GM18508 (cell line): ENCODE data around the gene METRN.

Experiments
- ATAC-seq: cut with Tn5 transposase; IDR thresholded peaks from one replicate; pipeline ENCODE4 v1.9.1; 2021; ENCODE audit warnings: moderate number of reproducible peaks; ENCODE audit not compliant: insufficient read depth, unreplicated experiment

The METRN gene

DNA sequence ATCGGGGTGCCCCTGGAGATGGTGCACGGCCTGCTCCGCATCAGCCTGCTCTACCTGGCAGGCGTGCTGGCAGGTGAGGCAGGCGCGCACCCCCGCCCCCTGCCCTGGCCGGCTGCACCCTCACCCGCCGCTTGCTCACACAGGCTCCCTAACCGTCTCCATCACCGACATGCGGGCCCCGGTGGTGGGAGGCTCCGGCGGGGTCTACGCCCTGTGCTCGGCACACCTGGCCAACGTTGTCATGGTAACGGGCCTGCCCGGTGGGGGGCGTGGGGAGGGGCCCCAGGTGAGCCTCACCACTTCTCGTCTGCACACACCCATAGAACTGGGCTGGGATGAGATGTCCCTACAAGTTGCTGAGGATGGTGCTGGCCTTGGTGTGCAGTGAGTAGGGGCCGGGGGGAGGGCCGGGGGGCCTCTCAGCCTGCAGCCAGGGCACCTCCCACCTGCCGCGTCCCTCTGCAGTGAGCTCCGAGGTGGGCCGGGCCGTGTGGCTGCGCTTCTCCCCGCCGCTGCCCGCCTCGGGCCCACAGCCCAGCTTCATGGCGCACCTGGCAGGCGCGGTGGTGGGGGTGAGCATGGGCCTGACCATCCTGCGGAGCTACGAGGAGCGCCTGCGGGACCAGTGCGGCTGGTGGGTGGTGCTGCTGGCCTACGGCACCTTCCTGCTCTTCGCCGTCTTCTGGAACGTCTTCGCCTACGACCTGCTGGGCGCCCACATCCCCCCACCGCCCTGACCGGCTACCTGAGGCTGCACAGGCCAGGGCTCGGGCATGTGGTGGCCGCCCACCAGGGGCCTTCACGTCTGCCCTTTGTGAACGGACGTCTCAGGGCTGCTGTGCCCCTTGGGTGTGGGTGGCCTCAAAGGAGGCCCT is 37.4 kb upstream of the METRN start:
- no peak for ATAC-seq

DNA sequence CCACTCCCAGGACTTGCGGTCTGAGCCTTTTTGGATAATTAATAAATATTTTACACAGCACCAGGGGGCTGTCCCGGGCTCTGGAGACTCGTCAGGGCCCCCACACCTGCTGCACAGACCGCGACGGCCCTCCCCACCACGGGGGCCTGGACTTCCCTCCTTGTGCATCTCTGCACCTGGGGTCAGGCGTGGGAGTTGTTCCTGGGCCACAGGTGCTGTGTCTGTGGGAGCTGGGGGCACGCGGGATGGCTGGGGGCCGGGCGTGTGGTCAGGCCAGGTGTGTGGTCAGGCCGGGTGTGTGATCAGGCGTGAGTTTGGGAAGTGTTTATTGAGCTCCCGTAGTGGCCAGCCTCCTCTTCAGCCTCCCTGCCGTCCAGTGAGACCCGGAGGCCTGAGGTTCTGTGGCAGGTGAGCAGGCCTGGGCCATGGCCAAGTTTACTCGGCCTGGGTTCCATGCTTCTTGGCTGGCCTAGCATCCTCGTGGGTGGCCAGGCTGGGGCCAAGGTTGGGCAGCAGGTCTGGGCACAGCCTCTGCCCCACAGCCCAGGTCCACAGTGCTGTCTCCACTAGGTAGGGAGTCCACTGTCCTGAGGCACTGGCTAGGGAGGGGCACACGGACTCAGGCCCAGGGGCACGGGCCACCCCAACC is 36.6 kb upstream of the METRN start:
- ATAC-seq = no peak

DNA sequence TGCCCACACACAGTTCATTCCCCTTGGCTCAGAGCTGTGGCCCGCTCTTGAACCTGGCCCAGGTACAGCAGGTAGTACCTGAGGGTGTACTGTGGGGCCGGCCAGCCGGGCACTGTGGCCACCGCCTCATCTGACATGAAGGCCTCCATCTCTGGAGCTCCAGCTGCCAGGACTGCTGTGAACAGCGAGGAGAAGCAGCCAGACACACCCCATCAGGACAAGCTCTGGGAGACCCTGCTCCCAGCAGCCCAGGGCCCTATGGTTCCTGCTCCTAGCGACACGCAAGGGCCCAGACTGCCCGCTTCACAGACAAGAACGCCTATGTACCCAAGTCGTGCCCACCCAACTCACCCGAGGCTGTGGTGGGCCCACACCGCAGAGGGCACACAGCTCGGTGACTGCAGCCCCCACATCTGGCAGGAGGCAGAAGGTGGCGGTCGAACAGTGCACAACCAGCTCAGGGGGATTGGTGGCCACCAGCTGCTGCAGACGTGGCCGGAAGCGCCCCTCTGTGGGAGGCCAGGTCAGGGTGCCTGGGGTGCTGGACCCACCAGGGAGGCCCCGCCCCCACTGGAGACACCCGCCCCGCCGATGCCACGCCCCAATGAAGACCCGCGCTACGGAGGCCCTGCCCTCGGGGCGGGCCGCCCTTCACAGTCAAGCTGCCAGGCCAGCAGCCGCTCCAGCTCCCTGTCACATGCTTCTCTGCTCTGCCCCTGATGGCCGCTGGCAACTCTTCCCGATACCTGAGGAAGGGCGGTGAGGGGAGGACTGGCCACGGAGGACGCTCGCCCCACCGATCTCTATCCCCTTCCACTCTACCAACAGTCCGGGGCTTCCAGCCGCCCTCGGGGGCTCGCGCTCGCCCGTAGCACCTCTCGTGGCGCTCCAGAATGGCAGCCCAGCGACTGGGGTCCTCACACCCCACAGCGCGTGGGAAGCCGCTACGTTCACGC is 35.8 kb upstream of the METRN start:
- ATAC-seq = no peak

DNA sequence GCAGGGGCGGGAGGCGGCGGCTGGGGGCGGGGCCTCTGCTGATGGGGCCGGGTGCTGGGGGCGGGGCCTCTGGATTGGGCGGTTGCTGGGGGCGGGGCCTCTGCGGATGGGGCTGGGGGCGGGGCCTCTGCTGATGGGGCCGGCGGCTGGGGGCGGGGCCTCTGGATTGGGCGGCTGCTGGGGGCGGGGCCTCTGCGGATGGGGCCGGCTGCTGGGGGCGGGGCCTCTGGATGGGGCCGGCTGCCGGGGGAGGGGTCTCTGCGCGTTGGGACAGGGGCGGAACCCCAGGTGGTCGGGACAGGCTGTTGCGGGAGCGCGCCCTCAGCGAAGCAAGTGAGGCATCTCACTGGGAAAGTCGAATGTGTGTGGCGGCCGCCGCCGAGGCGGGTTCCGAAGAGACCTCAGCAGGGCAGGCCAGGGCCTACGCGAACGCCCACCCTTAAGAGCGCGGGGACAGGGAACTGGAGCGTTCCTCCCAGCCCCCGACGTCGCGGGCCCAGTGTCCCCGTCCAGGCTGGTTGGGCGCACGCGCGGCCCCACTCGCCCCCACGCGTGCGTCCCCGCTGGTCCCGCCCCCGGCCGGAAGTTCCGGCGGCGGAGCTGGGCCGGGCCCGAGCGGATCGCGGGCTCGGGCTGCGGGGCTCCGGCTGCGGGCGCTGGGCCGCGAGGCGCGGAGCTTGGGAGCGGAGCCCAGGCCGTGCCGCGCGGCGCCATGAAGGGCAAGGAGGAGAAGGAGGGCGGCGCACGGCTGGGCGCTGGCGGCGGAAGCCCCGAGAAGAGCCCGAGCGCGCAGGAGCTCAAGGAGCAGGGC is 34.9 kb upstream of the METRN start, which contains the start of gene STUB1:
Gene STUB1 (plus strand): TSS at position 597 of the 811 bp plus-strand sequence. CDS start 116 bp downstream, at position 713.
- no peak for ATAC-seq

DNA sequence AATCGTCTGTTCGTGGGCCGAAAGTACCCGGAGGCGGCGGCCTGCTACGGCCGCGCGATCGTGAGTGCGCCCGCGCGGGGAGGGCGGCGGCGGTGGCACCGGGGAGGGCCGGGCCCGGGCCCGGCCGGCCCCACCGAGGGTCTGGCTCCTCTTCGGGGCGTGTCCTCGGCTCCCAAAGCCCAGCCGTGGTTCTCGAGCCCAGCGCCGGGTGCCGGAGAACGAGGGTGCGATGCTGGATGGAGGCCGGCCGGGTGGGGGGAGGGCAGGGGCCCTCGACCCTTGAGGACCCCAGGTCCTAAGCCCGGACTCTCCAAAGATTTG is 34.3 kb upstream of the METRN start:
- no peak for ATAC-seq

DNA sequence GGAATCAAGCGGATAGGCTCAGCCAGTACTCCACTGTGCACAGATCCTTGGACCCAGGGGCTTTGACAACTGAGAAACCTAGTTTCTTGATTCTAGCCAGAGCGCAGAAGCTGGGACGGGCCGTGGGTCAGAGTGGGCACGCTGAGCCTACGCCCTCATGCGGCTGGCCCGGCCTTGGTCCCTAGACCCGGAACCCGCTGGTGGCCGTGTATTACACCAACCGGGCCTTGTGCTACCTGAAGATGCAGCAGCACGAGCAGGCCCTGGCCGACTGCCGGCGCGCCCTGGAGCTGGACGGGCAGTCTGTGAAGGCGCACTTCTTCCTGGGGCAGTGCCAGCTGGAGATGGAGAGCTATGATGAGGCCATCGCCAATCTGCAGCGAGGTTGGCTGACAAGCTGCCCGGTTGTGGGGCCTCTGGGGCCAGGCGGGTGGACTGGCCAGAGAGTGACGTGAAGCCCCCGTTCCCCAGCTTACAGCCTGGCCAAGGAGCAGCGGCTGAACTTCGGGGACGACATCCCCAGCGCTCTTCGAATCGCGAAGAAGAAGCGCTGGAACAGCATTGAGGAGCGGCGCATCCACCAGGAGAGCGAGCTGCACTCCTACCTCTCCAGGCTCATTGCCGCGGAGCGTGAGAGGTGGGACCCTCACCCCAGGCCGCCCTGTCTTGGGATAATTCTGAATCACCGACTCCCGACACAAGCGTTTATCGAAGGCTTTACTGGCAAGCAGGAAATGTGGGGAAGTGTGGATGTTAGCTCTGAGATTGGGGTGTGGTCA is 33.8 kb upstream of the METRN start:
- no peak for ATAC-seq

DNA sequence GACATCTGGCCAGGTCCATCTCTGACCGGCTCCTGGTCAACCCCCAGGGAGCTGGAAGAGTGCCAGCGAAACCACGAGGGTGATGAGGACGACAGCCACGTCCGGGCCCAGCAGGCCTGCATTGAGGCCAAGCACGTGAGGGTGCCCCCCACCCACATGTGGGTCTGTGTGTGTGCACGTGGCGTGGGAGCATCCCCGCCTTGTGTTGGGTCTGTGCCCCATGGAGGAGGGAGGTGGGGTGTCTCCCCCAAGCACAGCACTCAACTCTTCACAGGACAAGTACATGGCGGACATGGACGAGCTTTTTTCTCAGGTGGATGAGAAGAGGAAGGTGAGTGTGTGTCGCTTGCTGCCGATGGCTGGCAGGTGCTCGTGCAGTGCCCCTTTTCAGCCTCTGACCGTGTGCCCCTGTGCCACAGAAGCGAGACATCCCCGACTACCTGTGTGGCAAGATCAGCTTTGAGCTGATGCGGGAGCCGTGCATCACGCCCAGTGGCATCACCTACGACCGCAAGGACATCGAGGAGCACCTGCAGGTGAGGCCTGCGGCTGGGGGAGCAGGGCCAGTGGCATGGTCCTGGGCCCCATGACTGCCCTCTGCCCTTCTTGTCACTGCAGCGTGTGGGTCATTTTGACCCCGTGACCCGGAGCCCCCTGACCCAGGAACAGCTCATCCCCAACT is 33.0 kb upstream of the METRN start:
- no peak for ATAC-seq

DNA sequence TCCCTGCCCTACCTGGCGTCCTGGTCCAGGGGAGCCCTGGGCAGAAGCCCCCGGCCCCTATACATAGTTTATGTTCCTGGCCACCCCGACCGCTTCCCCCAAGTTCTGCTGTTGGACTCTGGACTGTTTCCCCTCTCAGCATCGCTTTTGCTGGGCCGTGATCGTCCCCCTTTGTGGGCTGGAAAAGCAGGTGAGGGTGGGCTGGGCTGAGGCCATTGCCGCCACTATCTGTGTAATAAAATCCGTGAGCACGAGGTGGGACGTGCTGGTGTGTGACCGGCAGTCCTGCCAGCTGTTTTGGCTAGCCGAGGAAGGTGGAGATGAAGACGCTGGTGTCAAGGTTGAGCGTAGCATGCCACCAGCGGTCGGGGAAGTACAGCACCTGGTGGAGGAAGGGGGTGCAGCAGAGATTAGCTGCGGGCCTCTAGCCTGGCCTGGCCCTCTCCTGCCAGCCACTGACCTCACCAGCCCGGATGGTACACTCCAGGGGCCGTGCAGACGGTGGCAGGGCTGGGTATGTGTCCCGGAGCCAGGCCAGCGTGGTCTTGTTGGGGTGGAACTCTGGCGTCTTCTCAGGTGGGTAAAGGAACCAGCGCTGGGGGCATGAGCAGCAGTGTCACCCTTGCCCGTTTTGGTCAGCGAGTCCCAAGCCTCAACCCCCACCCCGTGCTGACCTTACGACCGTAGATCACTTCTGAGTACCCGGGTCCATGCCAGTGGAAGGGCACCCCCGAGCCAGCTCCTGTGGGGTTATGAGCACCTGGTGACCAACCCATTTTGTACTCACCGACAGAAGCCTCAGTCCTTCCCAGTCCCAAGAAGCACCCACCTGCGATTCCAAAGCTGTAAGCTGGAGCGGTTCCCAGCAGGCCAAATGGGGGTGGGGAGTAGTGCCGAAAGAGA is 32.2 kb upstream of the METRN start:
- ATAC-seq = no peak

DNA sequence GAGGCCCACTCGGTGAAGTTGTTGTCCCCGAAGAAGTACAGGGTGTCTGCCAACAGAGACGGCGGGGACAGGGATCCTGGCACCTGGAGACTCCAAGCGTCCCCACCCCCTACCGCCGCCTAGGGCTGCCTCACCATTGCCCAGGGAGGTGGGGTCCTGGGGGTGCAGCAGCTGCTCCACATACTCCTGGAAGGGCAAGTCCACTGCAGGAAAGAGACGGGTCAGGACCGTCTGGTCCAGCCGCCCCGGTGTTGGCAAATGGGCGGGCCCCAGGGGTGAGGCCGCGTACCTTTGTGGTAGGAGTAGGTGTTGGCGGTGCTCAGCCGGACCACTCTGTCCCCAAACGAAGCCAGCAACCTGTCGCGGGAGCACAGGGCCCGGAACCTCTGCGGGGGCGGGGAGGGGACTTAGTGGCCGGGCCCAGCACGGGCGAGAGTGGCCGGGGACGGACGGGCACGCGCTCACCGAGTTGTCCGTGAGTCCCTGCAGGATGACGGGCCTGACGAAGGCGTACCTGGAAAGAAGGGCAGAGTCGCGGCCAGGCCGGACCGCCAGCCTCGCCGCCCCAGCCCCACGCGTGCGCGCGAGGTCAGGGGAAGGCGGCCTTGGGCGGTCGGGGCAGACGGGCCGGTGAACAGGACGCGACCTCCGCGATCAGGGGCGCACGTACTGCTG is 31.4 kb upstream of the METRN start:
- no peak for ATAC-seq

DNA sequence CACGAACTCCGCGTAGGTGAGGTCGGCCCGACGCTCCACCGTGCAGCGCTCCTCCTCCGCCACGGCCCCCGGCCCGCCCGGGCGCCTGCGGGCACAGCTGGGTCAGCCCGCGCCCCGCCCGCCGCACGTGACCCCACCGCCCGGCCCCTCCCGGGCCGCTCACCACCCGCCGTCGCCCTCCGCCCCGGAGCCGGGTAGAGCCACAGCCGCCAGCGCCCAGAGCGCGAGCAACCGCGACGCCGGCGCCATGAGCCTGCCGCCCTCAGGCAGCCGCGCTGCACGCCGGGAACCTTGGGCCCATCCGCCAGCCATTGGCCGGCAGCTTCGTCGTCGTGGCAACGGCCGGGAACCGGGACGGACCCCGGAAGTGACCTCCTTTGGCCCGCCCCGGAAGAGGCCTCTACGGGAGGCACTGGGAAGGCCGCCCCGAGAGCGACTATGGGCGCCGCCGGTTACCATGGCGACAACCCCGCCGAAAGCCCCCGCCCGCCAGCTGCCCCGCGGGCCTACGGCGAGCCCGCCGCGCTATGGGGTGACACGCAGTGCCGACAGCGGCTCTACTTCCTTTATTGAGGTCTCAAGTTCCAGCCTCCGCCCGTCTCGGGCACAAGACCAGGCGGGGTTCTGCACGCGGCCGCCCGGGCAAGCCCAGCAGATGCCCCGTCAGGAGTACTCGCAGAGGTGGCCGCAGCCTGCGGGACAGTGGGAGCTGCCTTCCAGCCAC is 30.7 kb upstream of the METRN start, which contains the start of gene JMJD8:
Gene JMJD8 (minus strand): TSS at position 264 of the 724 bp plus-strand sequence. CDS start 15 bp downstream, at position 249.
- peak; percentile 52 for ATAC-seq

DNA sequence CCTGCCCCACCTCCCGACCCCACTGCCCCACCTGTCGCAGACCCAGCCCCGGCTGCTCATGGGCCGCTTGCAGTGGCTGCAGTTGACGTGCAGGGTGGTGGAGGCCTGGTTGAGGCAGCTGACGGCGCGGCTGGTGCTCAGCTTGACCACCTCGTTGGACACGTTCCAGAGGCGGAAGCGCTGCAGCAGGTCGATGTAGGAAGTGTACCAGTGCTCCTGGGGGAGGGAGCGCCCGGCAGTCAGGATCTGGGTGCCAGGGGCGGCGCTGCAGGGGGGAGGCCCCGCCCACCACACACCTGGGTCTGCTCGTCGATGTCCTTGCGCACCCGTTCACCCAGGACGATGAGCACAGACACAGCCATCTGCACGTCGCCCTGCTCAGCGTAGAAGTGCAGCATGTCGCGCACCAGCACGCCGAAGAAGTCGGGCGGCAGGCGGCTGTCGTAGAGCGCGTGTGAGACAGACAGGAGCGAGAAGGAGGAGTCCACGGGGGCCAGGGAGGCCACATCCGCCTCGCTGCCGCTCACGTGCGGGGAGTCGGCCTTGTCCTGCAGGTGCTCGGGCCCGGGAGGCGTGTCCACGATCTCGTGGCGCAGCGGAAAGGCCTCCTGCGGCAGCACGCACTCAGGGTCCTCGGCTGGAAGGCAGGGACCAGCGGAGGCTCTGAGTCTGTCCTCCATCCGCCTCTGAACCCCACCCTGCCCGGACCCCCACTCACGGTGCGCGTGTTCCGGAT is 29.8 kb upstream of the METRN start:
- no peak for ATAC-seq

DNA sequence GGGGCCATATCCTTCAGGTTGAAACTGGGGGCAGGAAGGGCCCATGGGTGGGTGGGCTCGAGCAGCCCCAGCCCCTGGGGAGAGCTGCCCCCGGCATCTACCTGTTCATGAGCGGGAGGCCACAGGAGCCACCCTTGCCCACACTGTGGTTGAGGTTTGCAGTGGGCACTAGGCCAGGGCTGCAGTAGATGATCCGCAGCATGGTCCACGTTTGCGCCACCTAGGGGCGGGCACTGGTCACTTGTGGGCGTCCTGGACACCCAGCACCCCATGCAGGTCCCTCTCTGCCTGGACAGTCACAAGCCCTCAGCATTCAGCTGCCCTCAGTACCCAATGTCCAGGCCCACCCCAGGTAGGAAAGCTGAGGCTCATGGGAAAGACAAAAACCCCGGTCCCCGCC is 29.0 kb upstream of the METRN start:
- ATAC-seq = no peak

DNA sequence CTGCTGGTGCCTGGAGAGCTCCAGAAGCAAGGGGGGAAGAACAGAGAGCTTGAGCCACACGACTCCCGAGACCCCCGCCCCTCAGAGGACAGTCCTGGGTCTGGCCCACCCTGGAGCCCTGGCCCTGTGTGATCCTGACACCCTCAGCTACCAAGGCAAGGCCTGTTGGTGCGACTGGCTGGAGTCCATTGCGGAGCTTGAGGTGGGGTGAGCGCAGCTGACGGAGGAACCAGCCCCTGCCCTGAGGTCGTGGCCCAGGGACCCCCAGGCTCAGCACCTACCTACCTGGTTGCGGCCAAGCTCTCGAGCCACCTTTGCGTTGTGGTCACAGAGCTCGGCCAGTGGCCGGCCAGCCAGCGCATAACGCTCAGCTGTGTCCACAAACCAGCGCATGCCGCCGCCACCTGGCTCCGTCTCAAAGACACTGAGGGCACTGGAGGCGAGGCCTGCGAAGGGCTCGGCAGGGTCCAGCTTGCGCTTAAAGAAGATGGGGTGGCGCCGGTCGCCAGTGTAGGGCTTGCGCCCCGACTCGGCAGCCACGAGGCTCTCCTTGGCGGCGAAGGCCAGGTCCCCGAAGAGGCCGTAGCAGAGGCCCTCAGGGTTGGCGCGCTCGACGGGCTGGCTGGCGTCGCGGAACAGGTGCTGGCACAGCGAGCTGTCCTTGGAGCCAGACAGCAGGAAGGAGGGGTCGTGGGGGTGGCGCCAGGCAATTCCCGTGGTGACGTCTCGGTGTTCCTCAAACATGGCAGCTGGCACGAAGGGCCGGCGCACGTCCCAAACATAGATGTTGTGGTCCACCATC is 28.3 kb upstream of the METRN start:
- no peak for ATAC-seq

DNA sequence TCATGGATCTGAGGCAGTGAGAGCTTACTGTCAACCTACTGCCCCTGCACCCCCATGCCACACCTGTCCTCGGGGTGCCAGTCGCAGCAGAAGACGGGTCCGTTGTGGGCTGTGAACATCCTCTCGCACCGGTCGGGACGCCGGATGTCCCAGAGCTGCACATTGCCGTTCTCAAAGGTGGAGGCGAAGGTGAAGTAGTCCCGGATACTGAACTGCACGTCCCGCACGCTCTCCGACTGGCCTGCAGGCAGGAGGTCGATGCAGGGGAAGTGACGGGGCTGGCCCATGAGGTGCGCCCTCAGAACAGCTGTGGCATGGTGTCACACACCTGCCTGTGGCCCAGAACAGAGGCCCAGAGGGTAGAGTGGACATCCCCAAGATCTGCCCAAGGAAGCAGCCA is 27.4 kb upstream of the METRN start:
- ATAC-seq = no peak
